ENCODE measurements around the gene EPHA8.

DNA sequence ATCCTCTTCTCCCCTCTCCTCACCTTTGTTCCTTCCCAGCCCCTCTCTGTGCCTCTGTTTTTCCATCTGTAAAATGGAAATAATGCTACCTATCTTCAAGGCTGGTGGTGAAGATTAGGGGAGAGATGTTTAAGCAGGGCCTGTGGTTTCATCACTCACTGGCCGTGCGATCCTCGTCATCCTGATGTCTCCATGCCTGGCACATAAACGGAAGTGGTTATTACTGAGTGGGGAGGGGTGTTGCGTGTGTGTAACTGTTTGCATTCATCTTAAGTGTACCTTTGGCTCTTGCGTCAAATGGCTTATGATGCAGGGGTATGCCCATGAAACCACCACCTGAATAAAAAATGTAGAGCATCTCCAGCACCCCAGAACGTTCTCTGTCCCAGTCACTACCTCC, 56.0 kb downstream of the EPHA8 start:
- TF ChIP-seq, protein P1, sequence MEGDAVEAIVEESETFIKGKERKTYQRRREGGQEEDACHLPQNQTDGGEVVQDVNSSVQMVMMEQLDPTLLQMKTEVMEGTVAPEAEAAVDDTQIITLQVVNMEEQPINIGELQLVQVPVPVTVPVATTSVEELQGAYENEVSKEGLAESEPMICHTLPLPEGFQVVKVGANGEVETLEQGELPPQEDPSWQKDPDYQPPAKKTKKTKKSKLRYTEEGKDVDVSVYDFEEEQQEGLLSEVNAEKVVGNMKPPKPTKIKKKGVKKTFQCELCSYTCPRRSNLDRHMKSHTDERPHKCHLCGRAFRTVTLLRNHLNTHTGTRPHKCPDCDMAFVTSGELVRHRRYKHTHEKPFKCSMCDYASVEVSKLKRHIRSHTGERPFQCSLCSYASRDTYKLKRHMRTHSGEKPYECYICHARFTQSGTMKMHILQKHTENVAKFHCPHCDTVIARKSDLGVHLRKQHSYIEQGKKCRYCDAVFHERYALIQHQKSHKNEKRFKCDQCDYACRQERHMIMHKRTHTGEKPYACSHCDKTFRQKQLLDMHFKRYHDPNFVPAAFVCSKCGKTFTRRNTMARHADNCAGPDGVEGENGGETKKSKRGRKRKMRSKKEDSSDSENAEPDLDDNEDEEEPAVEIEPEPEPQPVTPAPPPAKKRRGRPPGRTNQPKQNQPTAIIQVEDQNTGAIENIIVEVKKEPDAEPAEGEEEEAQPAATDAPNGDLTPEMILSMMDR (conservative IDR thresholded peaks at IDR 0.05) = no peak
- no peak for TF ChIP-seq EZH2 (IDR thresholded peaks at IDR 0.05; ENCODE audit: low read depth)
